Nasal cavity respiratory epithelium epithelial cell of viscerocranial mucosa (primary cell): Measurements from ENCODE around the gene OR2J3. TPM values are rescaled to one million over a fixed set of nuclear protein-coding genes. Genes with fewer than 3 reads are reported as not detected.

ENCODE experiments used
- total RNA-seq: library from RNA; depleted of rRNA; stranded (reverse); fragments of >200 nt; gene quantifications from 2 replicates; pipeline ENCODE4 v1.2.3, GENCODE V29; 2014

The OR2J3 gene
- total RNA-seq: not detected in 2 replicates

DNA sequence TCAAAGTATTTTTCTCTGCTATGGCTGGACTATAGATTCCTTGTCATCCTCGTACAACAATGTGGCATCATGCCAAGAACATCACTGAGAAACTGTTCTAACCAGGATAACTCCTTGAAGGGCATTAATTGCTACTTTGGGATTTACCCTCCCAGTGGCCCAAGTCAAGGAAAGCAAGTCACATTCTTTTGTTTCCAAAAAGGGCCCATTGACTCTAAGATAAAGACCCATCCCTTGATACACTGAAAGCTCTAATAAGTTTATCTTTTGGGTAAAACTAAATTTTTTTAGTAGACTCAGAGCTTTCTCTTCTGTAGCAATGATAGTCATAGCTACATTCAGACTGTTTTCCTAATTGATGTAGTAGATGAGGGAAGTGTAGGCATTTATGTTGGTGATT lies at the start of gene OR2J3:
Gene OR2J3 (plus strand): TSS at position 301 of the 400 bp plus-strand sequence. CDS start 3,833 bp downstream, outside the sequence.

DNA sequence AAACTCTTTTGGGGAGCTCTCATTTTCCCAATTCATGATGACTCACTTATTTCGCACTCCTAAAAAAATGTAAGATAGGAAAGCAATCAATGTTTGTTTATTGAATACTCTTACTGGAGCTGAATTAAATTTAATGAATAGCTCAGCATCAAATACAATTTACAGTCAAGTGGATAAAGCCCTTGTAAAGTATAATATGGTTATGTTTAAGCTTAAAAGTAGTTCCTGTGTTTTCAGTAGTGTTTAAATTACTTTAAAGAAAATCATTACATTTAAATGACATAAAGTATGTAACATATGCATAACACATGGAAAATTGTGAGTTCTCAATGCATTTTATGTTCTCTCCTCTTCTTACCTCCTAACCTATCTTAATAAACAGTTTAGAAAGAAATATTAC lies 20.6 kb upstream of the OR2J3 start, which contains the start of gene OR2B3:
Gene OR2B3 (minus strand): TSS at position 101 of the 400 bp plus-strand sequence. CDS start 65 bp downstream, at position 36.

DNA sequence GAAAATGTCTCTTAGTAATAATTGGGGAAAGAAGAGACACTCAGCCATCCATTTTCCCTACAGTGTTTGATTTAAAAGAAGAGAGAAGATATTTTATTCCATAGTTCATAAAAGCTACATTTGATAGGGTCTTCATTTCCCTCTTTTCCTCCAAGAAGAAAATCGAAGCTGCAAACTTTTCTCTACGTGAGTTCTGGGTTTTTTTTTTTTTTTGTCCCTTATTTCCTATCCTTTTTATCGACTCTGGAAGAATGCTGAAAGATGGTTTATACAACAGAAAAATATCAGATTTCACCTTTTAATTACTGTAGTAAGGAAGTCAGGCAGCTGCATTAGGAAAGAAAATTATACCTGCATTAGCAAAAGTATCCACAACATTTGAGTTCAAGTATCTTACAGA lies 8.7 kb upstream of the OR2J3 start, which contains the start of gene OR2J1:
Gene OR2J1 (plus strand): TSS at position 301 of the 400 bp plus-strand sequence. CDS start 1,453 bp downstream, outside the sequence.

Other genes starting within 250 kb of the OR2J3 start
- gene TRIM27, start 184.1 kb upstream of the OR2J3 start, total RNA-seq: 45.3 and 46.1 TPM in 2 replicates
- gene ZNF311, start 102.7 kb upstream of the OR2J3 start, total RNA-seq: 4.8 TPM in 2 replicates
- not detected in 2 replicates for gene OR2W1, start 62.9 kb upstream of the OR2J3 start, total RNA-seq
- not detected in 2 replicates for gene OR2B3, start 20.7 kb upstream of the OR2J3 start, total RNA-seq
- gene OR2J1, start 8.6 kb upstream of the OR2J3 start, total RNA-seq: not detected in 2 replicates
- gene OR2J2, start 62.8 kb downstream of the OR2J3 start, total RNA-seq: not detected in 2 replicates
- not detected in 2 replicates for gene OR14J1, start 193.6 kb downstream of the OR2J3 start, total RNA-seq